ENCODE results near the gene OOSP4A.

OOSP4A gene

GRCh38 chr11:60005360-60005759 is 41.5 kb downstream of the OOSP4A start:
- H3K36me3 Mint-ChIP-seq, result no peaks in the 10 kb centered on the region
- no peaks in the 10 kb centered on the region for H3K9me3 Mint-ChIP-seq
- DNase-seq (ENCODE audit: low spot score in 2 of 2) (no peak), ATAC-seq (no peak)
- no peaks in the 10 kb centered on the region for H3K4me1 Mint-ChIP-seq
- no peak overlapping the region for H3K27ac Mint-ChIP-seq
- no peak overlapping the region for H3K4me3 Mint-ChIP-seq

DNA sequence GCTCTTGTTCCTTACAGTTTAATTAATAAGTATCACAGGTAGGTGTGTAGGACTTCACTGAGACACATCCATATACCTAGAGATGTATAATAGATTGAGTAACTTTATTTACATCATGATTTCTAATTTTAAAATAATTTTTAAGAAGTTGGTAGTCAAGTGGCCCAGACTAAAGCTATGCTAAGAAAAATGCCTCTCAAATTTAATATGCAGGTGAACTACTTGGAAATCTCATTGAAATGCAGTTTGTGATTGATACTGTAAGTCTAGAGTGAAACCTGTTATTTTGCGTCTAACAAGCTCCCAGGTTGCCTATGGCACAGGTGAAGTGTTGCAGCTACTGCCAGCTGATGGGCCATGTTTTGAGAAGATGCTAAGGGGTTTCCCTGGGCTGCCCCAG is 53.0 kb downstream of the OOSP4A start, which contains the start of gene OOSP4B:
Gene OOSP4B, plus strand, starts transcription at position 301 of the 400 bp plus-strand sequence.
- peaks cover 3% of the 10 kb centered on the region for H3K9me3 Mint-ChIP-seq
- no peaks in the 10 kb centered on the region for H3K4me1 Mint-ChIP-seq
- no peak within 1 kb of the TSS for H3K27ac Mint-ChIP-seq
- DNase-seq (ENCODE audit: low spot score in 2 of 2) (no peak), ATAC-seq (no peak)
- no peaks in the 10 kb centered on the region for H3K36me3 Mint-ChIP-seq
- no peak within 1 kb of the TSS for H3K4me3 Mint-ChIP-seq

DNA sequence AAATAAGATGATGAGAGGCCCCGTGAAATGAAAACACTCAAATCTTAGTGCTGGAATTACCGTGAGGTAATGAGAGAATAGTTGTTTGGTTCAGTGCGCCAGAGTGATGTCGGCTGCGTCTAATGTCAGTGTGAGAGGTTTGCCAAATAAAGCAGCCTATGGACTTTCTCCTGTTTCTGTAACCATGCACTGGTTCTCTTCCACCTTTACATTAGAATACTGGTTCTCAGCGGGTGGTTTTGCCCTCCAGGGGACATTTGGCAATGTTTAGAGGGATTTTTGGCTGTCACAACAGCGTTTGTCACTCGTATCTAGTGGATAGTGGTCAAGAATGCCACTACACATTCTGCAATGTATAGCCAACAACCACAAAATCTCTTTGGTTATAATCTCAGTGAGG is 54.2 kb downstream of the OOSP4A start:
- Mint-ChIP-seq H3K4me3 (no peak overlapping the region), H3K4me1 (no peaks in the 10 kb centered on the region), H3K27ac (no peak overlapping the region), H3K36me3 (no peaks in the 10 kb centered on the region), H3K9me3 (peaks cover 3% of the 10 kb centered on the region)
- ATAC-seq (no peak), DNase-seq (ENCODE audit: low spot score in 2 of 2) (no peak)
